ENCODE results near the gene ZC2HC1B. TPM values are rescaled to one million over a fixed set of nuclear protein-coding genes. Genes with fewer than 3 reads are reported as not detected.

Gene ZC2HC1B
- total RNA-seq, 2 experiments from 2014 or later, result not detected

GRCh38 chr6:143936347-143936746 lies 72.1 kb downstream of the ZC2HC1B start:
- no peak overlapping the region for H3K4me3 Mint-ChIP-seq
- peaks cover 14% of the 10 kb centered on the region for H3K36me3 Mint-ChIP-seq
- peaks cover 10% of the 10 kb centered on the region for H3K4me1 Mint-ChIP-seq
- H3K27ac Mint-ChIP-seq, result no peak overlapping the region
- no peak for DNase-seq
- H3K9me3 Mint-ChIP-seq, result peaks cover 8% of the 10 kb centered on the region
- H3K27me3 Mint-ChIP-seq, result no peaks in the 10 kb centered on the region

- H3K4me3 Mint-ChIP-seq, result no peak overlapping the region
- peaks cover 14% of the 10 kb centered on the region for H3K36me3 Mint-ChIP-seq
- H3K27ac Mint-ChIP-seq, result no peak overlapping the region
- H3K27me3 Mint-ChIP-seq, result no peaks in the 10 kb centered on the region
- H3K4me1 Mint-ChIP-seq, result peaks cover 12% of the 10 kb centered on the region
- DNase-seq, result no peak
- peaks cover 5% of the 10 kb centered on the region for H3K9me3 Mint-ChIP-seq
Observed at GRCh38 chr6:143936778-143937667, 72.7 kb downstream of the ZC2HC1B start.

DNA sequence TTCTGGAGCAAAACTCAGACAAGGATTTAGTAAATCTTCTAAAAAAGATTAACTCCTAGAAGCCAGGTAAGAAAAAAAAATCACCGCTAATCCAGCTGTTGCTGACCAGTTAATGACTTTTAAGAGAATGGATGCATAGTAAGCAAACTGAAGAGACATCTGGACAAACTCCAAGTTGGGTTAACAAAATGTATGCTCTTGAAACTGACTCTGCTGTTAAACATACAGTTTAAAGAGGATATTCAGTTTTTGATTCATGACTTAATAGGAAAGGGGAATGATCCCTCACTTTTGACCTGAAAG lies 73.3 kb downstream of the ZC2HC1B start:
- H3K9me3 Mint-ChIP-seq, result peaks cover 1% of the 10 kb centered on the region
- H3K27ac Mint-ChIP-seq, result no peak overlapping the region
- DNase-seq, result no peak
- H3K27me3 Mint-ChIP-seq, result no peaks in the 10 kb centered on the region
- no peak overlapping the region for H3K4me3 Mint-ChIP-seq
- peaks cover 15% of the 10 kb centered on the region for H3K4me1 Mint-ChIP-seq
- peaks cover 10% of the 10 kb centered on the region for H3K36me3 Mint-ChIP-seq

GRCh38 chr6:143939364-143939763 lies 75.1 kb downstream of the ZC2HC1B start:
- no peaks in the 10 kb centered on the region for H3K36me3 Mint-ChIP-seq
- no peaks in the 10 kb centered on the region for H3K27me3 Mint-ChIP-seq
- no peaks in the 10 kb centered on the region for H3K9me3 Mint-ChIP-seq
- no peak for DNase-seq
- H3K4me1 Mint-ChIP-seq, result peaks cover 15% of the 10 kb centered on the region
- no peak overlapping the region for H3K27ac Mint-ChIP-seq
- H3K4me3 Mint-ChIP-seq, result no peak overlapping the region

DNA sequence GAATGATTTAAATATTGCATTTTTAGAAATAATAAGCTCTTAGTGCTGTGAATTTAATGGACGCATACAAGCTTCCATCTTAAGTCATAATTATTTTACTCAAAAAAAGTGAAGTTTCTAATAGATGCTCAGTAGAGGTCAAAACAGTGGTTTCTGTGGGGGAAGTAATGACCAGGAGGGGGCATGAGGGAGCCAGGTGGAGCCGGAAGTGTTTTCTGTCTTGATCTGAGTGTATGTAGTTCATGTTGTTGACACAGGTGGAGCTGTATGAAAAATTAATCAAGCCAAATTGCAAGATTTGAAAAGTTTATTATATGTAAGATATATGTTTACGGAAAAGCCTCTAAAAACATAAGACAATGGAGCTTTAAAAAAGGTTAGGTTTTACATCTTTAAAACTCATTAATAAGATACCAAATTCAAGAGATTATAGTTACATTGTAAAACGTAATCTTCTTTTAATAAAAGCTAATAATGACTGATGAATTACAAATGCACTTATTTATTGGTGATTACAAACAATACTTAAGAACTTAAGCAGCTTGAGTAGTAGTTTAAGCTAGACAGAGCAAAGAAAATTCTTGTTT lies 75.8 kb downstream of the ZC2HC1B start:
- Mint-ChIP-seq H3K27me3 (no peaks in the 10 kb centered on the region), H3K4me1 (peaks cover 15% of the 10 kb centered on the region), H3K27ac (no peak overlapping the region), H3K4me3 (no peak overlapping the region), H3K36me3 (no peaks in the 10 kb centered on the region), H3K9me3 (no peaks in the 10 kb centered on the region)
- DNase-seq, result peak; percentile 52

- Mint-ChIP-seq H3K27ac (no peak overlapping the region), H3K4me1 (peaks cover 15% of the 10 kb centered on the region)
- DNase-seq, result peak; percentile 63
Observed at GRCh38 chr6:143941852-143942627, 77.8 kb downstream of the ZC2HC1B start.

DNA sequence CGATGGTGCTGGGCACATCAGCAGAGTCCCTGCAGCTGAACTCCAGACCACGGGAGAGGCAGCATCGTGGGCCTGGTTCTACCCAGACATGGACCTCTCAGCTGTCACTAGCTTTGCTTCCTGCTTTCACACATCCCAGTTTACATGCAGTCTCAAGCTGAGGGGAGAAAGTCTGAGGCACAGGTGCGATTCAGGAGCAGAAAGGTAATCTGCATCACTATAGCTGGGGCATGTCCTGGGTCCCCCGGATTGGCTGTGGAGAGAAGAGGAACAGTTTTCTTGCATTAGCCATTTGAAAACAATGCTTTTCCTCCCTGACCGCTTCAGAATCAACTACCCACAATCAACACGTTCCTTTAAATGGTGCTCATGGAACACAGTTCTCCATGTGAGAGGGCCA lies 83.9 kb downstream of the ZC2HC1B start:
- no peak overlapping the region for H3K27ac Mint-ChIP-seq
- no peaks in the 10 kb centered on the region for H3K4me1 Mint-ChIP-seq
- no peaks in the 10 kb centered on the region for H3K9me3 Mint-ChIP-seq
- no peak overlapping the region for H3K4me3 Mint-ChIP-seq
- DNase-seq, result no peak
- H3K36me3 Mint-ChIP-seq, result peaks cover 7% of the 10 kb centered on the region
- no peaks in the 10 kb centered on the region for H3K27me3 Mint-ChIP-seq

More at GRCh38 chr6:143941852-143942627, 77.8 kb downstream of the ZC2HC1B start:
- no peak overlapping the region for H3K4me3 Mint-ChIP-seq
- no peaks in the 10 kb centered on the region for H3K9me3 Mint-ChIP-seq
- no peaks in the 10 kb centered on the region for H3K27me3 Mint-ChIP-seq
- H3K36me3 Mint-ChIP-seq, result peaks cover 1% of the 10 kb centered on the region

DNA sequence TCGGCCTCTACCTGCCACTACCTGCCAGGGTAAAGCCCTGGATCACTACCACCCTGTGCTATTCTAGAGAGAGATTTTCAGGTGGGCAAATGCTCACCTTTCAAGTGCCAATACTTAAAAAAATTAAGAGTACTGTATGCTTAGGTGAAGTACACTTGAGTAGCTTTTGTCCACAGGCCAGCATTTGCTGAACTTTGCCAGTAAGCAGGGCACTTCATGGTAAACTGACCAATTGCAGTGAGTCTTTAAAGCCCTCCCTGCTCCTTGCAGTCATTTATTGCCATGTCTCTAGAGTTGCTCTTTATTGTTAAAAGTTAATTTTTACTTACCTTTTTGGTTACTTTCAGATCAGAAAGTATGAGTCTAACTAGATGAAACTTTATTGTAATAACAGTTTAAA lies 85.3 kb downstream of the ZC2HC1B start:
- DNase-seq, result no peak
- Mint-ChIP-seq H3K9me3 (no peaks in the 10 kb centered on the region), H3K27me3 (no peaks in the 10 kb centered on the region), H3K27ac (no peak overlapping the region), H3K36me3 (peaks cover 7% of the 10 kb centered on the region), H3K4me1 (no peaks in the 10 kb centered on the region), H3K4me3 (no peak overlapping the region)

- Mint-ChIP-seq H3K27me3 (no peaks in the 10 kb centered on the region), H3K27ac (no peak overlapping the region), H3K36me3 (peaks cover 7% of the 10 kb centered on the region), H3K4me1 (no peaks in the 10 kb centered on the region), H3K4me3 (no peak overlapping the region), H3K9me3 (no peaks in the 10 kb centered on the region)
- no peak for DNase-seq
Observed at GRCh38 chr6:143949962-143950361, 85.7 kb downstream of the ZC2HC1B start.

GRCh38 chr6:143950875-143951274 lies 86.6 kb downstream of the ZC2HC1B start:
- Mint-ChIP-seq H3K9me3 (no peaks in the 10 kb centered on the region), H3K27me3 (no peaks in the 10 kb centered on the region), H3K27ac (no peak overlapping the region), H3K4me1 (no peaks in the 10 kb centered on the region), H3K36me3 (peaks cover 7% of the 10 kb centered on the region), H3K4me3 (no peak overlapping the region)
- no peak for DNase-seq

- H3K36me3 Mint-ChIP-seq, result peaks cover 4% of the 10 kb centered on the region
- H3K4me1 Mint-ChIP-seq, result no peaks in the 10 kb centered on the region
Observed at GRCh38 chr6:143952060-143952778, 87.9 kb downstream of the ZC2HC1B start.

DNA sequence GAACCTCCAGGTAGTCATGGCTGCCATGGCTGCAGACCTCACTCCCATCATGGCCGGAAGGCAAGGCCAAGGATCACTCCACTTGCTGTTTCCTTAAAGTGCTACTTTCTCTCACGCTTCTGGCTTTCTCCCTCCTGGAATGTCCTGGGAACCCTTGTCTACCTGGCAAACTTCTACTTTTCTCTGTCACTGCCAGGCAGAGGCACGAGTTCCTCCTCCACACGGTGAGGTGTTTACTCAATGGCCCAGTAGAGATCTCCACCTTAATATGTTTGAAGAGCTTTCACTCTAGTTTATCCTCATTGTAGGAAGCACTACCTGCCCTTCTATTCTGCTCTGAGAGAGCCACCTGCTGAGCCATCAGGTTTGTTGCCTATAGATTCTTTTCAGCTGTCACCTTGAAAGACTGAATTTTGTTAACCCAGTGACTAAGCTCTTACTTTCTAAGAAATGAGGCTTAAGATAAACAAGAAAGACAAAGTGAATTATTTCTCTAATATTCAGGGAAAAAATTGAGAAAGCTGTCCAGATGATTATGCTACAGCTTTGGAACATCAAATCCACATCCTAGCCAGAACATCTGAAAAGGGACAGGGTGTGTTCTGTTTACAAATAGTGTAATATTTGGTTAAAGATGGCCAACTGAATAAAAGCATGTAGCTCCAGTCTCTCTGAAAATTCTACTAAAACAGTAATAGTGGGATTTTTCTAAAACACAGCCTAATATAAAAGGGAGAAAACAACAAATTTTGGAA lies 88.8 kb downstream of the ZC2HC1B start:
- peaks cover 2% of the 10 kb centered on the region for H3K36me3 Mint-ChIP-seq
- no peak overlapping the region for H3K27ac Mint-ChIP-seq
- no peaks in the 10 kb centered on the region for H3K4me1 Mint-ChIP-seq
- H3K9me3 Mint-ChIP-seq, result no peaks in the 10 kb centered on the region
- H3K4me3 Mint-ChIP-seq, result no peak overlapping the region
- DNase-seq, result no peak
- no peaks in the 10 kb centered on the region for H3K27me3 Mint-ChIP-seq

More at GRCh38 chr6:143952060-143952778, 87.9 kb downstream of the ZC2HC1B start:
- no peak overlapping the region for H3K27ac Mint-ChIP-seq
- no peak overlapping the region for H3K4me3 Mint-ChIP-seq
- H3K27me3 Mint-ChIP-seq, result no peaks in the 10 kb centered on the region
- no peaks in the 10 kb centered on the region for H3K9me3 Mint-ChIP-seq
- no peak for DNase-seq

DNA sequence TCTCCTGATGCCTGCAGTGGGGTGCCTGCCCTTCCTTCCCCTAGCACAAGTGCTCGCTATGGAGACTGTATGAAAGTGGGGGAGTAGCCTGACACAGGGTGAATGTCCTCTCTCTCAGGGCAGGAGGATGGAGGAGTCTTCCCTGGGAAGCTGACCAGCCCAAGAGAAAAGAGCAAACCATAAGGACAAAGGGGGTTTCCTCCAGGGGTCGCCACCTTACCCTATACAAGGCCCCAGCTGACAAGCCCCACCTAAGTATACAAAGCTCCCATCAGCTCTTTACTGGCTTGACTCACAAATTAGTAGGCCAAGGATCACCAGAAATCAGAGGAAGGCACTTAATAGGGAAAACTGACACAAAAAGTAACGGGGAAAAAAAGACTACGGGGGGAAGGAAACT lies 89.6 kb downstream of the ZC2HC1B start:
- DNase-seq, result no peak
- no peak overlapping the region for H3K27ac Mint-ChIP-seq
- no peaks in the 10 kb centered on the region for H3K27me3 Mint-ChIP-seq
- H3K36me3 Mint-ChIP-seq, result peaks cover 2% of the 10 kb centered on the region
- no peak overlapping the region for H3K4me3 Mint-ChIP-seq
- H3K4me1 Mint-ChIP-seq, result no peaks in the 10 kb centered on the region
- H3K9me3 Mint-ChIP-seq, result no peaks in the 10 kb centered on the region

GRCh38 chr6:143955971-143956370 lies 91.7 kb downstream of the ZC2HC1B start:
- no peak for DNase-seq
- H3K36me3 Mint-ChIP-seq, result peaks cover 2% of the 10 kb centered on the region
- no peaks in the 10 kb centered on the region for H3K27me3 Mint-ChIP-seq
- H3K9me3 Mint-ChIP-seq, result no peaks in the 10 kb centered on the region
- H3K4me3 Mint-ChIP-seq, result no peak overlapping the region
- no peaks in the 10 kb centered on the region for H3K4me1 Mint-ChIP-seq
- H3K27ac Mint-ChIP-seq, result no peak overlapping the region
